HG02938 (cell line): Measurements from ENCODE around the gene RINL.
"Not testable (repeated sequence)": the region's sequence is repeated elsewhere in the genome, so short reads cannot be mapped to it uniquely, and the experiment has no call there.

Source experiments
- ATAC-seq: cut with Tn5 transposase; IDR thresholded peaks from one replicate; pipeline ENCODE4 v1.9.1; 2021; ENCODE audit warnings: mild to moderate bottlenecking, moderate library complexity; ENCODE audit not compliant: unreplicated experiment

RINL gene

DNA sequence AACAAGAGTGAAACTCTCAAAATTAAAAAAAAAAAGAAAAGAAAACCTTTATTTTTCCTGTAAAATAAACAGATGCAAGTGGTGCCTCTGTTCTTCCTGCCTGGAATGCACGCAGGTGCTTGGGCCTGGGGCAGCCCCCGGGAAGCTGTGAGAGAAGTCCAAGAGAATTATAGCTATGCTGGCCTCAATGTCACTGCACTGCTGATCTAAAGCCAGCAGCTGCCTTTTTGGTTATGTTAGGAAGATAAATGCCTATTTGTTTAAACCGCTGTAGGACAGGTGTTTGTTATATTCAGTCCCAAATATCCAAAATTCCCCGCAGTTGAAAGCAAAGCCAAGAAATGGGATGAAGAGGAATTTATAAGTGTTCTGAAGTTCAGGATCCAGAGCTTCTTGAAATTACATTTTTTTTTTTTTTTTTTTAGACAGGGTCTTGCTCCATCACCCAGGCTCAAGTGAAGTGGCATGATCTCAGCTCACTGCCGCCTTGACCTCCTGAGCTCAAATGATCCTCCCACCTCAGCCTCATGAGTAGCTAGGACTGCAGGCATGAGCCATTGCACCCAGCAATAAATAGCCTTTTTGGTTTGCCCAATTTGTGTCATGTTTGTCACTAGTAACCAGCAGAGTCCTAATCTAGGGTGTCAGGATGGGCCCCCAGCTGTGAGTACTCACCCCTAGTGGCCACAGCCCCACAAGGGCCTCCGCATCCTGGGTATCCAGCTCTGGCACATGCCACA, 2.2 kb downstream of the RINL start:
- ATAC-seq = no peak

DNA sequence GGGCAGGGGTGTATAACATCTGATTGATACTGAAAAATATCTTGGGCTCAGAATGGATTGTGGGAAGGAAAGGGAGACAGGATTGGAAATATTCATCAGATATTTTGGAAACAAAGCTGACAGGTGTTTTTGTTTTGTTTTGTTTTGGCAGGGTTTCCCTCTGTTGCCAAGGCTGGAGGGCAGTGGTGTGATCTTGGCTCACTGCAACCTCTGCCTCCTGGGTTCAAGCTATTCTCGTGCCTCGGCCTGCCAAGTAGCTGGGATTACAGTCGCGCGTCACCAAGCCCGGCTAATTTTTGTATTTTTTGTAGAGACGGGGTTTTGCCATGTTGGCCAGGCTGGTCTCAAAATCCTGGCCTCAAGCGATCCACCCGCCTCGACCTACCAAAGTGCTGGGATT, 4.7 kb downstream of the RINL start:
- not testable (repeated sequence) for ATAC-seq

DNA sequence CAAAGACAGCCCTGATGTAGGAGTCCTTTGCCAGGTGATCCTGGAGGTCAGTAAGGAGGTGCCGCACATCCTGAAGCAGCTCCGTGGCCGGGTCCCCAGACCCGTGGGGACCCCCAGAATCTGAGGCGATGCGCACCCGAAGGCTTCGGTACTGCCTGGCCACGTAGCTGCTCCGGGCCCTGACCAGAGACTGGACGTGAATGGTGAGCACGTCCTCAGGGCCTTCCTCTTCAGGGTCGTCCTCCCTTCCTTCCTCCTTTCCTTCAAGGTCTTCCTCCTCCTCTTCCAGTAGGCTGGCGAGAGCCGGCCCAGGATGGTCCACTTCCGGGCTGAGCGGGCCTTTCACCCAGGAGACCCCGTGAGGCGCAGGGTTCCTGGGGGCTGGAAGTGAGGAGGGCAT, 7.5 kb downstream of the RINL start:
- ATAC-seq = no peak

DNA sequence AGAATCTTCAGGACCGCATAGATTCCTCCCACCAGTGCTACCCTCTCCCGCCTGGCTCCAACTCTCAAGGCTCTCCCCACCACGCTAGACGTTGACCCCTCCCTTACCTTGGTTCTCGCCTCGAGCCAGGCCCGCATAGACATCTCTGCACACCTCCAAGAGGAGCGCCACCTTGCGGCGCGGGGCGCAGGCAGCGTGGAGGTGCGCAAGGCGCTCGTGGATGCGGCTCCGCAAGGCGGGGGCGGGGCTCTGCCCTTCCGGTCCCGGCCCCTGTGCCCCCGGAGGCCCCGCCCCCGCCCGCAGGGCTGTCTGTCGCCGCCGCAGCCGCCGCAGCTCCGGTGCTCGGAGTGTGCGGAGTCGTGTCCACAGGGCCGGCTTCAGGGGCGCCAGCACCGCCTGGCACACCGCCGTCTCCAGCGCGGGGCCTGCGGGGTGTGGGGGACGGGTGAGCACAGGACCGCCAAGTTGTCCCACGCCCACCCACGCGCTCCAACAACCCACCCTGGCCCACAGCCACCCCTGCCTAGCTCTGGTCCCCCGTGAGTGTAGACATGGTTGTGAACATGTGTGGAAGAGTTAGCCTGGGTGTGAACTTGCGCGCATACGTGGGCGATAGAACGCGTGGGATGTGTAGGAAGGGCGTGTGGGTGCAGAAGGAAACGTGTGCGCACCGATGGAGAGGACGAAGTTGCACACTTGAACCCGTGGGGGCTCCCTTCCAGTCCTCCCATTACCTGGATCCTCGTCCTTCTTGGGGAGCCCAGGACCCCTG, 8.1 kb downstream of the RINL start:
- no peak for ATAC-seq

DNA sequence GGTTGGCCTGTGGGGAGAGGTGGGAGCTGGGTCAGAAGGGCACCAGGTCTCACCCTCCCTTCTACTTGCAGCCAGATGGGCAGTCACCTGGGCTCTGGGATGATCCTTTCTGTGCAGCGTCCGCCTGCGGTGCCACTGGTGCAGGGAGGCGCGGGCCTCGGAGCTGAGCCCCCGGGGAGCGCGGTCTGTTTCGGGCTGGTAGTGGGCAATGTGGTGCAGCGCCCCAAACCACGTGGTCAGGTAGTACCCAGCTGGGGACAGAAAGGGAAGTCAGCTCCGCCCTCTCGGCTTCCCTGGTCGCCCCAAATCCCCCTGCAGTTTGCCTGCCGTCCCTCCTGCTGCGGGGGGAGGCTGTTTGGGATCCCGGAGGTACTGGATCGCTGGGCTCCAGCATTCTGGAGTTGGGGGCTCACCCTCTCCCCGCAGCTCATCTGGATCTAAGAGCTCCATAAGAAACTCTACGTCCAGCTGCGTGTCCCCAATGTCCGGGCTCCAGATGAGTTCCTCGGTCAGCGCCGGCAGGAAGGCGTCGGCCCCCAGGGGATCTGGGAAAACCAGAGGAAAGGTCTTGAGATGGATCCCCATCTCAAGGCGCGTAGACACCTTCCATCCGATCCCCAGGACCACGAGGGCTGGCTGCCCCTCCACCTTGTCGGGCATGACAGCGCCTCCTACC, 8.8 kb downstream of the RINL start:
- ATAC-seq = no peak

DNA sequence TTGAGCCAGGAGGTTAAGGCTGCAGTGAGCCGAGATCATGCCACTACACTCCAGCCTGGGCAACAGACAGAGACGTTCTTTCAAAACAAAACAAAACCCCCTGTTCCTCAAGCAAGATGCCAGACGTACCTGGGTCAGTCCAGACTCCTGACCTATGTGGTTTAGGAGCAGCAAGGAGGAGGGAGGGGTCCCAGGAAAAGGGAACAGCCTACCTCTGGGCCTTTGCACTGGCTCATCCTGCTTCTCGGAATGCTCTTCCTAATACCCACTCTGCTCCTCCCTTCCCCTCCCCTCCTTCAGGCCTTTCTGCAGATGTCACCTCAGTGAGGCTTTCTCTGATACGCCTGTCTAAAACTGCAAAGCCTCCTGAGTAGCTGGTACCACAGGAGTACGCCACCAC, 9.5 kb downstream of the RINL start:
- ATAC-seq = no peak

DNA sequence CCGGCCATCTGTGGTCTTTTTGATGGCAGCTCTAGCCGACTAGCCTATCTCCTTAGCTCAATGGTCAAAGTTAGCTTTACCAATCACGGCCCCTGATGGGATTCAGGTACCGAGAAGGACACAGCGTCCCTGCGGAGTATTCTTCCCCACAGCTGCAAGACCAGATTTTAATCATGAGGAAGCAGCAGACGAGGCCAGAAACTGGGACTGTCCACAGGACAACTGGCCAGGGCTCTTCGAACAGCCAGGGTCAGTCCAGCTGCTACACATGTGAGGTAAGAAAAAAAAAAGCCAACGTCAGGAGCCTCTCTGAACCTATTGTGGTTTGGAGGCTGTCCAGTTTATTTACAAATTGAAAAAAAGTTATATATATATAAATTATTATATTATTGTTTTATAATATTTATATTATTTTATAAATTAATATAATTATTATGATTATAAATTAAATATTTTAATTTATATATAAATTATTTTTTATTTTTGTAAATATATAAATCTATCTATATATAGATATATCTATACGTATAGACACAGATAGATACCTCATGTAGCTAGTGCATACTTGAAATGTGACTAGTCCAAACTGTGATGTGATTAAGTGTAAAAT, 10.8 kb downstream of the RINL start:
- ATAC-seq = no peak

DNA sequence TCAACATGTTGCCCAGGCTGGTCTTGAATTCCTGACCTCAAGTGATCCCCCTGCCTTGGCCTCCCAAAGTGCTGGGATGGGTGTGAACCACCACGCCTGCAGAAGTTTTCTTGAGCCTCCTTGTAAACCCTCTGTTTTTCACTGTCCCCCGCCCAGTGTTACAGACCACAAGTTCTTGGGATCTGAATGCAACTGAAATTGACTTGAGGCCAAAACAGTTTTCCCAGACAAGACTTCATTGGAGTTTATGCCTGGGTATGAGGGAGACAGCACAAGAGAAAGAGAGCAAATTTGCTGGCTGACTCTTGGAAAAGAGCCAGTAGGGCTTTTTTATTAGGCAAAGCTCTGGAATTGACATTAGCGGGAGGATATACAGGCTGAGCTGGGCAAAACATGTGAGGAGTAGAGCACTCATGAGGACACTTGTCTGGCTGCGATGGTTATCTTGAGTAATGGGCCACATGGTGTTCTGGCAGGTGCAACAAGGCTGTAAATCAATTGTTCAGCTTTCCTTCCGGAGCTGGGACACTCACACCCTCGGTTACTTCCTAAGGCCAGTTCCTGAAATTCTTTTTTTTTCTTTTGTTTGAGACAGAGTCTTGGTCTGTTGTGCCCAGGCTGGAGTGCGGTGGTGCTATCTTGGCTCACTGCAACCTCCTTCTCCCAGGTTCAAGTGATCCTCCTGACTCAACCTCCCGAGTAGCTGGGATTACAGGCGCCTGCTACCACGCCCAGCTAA, 15.6 kb downstream of the RINL start:
- no peak for ATAC-seq

DNA sequence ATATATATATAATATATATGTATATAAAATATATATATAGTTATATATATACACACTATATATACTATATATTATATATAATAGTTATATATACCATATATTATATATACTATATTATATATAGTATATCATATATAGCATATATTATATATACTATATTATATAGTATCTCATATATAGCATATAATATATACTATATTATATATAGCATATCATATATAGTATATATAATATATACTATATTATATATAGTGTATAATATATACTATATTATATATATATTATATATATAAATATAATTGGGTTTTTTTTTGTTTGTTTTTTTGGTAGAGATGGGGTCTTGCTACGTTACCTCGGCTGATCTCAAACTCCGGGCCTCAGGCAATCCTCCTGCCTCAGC, 16.7 kb downstream of the RINL start:
- ATAC-seq = no peak

DNA sequence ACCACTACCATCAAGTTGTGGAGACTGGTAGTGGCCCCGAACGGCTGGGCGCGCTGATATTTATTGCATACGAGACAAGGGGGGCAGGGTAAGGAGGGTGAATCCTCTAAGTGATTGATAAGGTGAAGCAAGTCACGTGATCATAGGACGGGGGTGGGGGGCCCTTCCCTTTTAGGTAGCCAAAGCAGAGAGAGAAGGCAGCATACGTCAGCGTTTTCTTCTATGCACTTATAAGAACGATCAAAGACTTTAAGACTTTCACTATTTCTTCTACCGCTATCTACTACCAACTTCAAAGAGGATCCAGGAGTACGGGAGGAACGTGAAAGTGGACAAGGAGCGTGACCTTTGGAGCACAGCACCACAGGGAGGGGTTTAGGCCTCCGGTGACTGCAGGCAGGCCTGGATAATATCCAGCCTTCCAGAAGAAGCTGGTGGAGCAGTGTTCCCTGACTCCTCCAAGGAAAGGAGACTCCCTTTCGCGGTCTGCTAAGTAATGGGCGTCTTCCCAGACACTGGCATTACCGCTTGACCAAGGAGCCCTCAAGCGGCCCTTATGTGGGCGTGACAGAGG, 18.4 kb downstream of the RINL start:
- not testable (repeated sequence) for ATAC-seq

DNA sequence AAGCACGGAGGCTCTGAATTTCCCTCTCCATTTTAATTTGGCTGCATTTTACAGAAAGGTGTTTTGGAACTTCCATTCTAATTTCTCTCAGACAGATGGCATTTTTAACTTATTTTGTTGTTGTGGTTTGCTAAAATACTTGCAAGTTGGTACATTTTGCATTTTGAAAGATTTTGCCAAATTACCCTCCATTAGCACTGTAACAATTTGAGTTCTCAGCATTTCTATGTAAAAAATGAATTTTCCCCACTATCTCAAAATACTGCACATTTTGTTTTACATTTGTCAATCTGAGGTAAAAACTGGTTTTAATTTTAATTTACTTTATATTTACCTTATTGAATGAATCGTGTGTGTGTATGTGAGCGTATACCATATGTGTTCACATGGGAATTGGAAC, 21.3 kb downstream of the RINL start:
- ATAC-seq = no peak

DNA sequence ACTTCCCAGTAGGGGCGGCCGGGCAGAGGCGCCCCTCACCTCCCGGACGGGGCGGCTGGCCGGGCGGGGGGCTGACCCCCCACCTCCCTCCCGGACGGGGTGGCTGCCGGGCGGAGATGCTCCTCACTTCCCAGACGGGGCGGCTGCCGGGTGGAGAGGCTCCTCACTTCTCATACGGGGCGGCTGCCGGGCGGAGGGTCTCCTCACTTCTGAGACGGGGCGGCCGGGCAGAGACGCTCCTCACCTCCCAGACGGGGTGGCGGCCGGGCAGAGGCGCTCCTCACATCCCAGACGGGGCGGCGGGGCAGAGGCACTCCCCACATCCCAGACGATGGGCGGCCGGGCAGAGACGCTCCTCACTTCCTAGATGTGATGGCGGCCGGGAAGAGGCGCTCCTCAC, 22.3 kb downstream of the RINL start:
- not testable (repeated sequence) for ATAC-seq

DNA sequence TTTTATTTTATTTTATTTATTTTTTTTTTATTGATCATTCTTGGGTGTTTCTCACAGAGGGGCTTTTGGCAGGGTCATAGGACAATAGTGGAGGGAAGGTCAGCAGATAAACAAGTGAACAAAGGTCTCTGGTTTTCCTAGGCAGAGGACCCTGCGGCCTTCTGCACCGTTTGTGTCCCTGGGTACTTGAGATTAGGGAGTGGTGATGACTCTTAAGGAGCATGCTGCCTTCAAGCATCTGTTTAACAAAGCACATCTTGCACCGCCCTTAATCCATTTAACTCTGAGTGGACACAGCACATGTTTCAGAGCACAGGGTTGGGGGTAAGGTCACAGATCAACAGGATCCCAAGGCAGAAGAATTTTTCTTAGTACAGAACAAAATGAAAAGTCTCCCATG, 23.1 kb downstream of the RINL start:
- ATAC-seq = not testable (repeated sequence)

DNA sequence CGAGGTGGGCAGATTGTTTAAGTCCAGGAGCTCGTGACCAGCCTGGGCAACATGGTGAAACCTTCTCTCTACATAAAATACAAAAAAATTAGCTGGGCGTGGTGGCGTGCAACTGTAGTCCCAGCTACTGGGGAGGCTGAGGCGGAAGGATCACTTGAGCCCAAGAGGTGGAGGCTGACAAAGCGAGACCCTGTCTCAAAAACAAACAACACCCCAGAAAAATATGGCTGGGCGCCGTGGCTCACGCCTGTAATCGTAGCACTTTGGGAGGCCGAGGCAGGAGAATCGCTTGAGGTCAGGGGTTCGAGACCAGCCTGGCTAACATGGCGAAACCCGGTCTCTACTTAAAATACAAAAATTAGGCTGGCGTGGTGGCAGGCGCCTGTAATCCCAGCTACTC, 24.9 kb downstream of the RINL start:
- ATAC-seq = no peak

DNA sequence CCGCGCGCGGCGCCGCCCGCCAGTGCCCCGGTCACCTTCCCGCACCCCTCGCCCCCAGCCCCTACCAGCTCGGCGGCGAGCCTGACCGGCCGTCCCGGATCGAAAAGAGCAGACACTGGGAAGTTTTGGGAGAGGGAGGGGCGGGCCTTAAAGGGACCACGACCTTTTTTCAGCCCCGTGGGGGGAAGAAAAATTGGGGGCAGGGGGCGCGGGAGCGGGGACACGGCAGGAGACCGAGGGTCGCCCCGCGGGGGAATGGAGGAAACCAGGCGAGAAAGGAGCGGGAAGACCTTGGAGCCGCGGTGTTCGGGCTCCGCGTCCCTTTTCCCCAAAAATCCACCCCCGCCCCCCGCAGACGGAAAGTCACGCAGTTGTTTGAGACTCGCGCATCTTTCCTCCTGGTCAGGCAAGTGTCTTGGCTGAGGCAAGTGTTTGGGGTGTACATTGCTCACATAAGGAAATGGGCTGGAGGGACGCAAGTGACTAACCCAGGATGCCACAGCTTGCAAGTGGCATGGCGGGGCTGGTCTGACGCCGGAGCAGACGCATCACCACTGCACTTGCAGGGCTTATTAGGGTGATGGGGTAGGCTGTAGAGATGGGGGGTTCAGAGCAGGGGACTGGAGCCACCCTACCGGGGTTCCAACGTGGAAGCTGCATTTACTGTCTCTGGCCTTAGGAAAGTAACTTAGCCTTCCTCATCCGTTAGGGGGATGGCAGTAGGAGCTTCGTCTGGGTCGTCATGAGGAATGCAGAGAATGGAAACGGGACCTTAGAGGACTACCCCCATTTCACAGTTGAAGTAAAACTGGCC, 25.6 kb downstream of the RINL start:
- no peak for ATAC-seq

DNA sequence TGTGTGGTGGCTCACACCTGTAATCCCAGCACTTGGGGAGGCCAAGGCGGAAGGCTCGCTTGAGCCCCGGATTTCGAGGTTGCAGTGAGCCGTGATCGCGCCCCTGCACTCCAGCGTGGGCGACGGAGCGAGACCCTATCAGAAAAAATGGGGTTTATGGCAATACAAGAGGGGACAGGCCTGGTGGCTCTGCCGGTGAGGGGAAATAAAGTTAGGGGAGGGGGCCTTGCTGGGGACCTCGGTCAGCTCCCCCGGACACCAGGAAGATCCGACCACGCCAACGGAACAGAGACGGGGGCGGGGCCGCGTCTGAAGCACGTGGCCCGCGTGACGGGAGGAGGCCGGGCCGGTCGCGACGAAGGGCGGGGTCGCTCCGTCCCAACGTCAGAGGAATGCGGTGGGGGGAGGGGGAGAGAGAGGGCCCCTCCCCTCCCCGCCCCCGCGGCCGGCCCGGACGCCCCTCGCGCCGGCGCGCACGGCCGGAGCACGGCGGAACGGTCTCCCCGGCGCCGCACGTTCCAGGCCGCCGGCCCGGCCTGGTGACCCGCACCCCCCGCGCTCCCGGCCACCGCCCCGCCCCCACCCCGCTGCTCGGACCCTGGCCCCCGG, 26.3 kb downstream of the RINL start:
- no peak for ATAC-seq

DNA sequence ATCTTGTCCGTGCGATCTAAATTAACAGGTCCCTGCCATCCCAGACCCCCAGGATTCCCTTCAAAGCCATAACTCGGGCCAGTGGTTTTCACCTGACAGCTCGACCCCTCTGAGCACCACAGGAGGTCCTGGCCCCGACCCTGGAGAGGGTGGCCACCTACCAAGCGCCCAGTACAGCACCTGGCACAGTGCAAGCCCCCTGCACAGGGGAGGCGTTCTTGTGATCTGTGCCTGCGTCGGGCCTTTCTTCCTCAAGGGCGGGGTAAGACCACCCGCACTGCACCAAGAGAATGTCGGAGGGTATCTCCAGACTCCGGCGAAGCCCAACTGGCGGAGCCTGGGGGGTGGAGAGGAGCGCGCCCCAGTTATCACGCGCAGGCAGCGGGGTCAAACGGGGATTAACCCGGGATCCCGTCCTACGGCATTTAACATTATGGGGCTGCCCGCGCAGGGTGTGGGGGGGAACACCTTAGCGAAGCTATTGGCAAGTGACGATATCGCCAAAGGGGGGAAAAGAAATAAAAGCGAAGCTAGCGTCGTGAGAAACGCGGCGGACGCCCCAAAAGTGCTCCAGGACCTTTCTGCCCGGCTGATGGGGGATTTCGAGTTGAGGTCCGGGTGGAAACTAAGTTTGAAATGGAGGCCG, 27.0 kb downstream of the RINL start:
- ATAC-seq = no peak

DNA sequence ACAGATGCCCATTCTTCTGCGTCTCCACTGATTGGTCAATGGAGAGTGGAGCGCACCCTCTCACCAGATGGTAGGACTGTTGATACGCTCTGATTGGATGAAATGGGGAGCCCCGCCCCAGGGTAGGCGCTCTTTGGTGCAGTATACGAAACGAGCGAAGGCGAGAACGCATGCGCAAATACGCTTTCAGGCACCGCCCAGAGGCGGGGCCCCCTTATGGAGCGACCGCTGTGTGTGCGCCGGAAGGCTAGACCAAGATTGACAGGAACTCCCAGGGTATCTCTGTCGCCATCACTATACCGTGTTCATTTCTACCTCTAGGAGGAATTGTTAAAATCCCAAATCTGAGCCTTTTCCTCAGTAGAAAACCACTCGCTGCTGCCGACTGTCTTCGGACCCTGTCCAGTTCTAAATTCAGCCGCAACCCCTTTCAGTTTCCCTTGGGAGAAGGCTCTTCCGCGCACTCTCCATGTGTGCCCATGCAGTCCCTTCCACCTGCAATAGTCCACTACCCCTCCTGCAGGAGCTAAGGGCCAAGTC, 27.6 kb downstream of the RINL start:
- ATAC-seq = peak; percentile 69
